Stimulated activated CD4-positive, alpha-beta T cell treated with anti-CD3 and anti-CD28 coated beads, Interleukin-4, amount 100 ng/mL, for 1 hour (primary cell): ENCODE results near the gene FNIP2.
"Not testable (repeated sequence)": the region's sequence is repeated elsewhere in the genome, so short reads cannot be mapped to it uniquely, and the experiment has no call there.

Source experiments
- DNase-seq: peaks from one replicate; pipeline ENCODE4 v3.0.0-alpha.2; 2020

FNIP2 gene

GRCh38 chr4:158929939-158930638 lies 161.3 kb downstream of the FNIP2 start:
- DNase-seq: no peak

- no peak for DNase-seq
Measured at GRCh38 chr4:158930639-158930972, 161.8 kb downstream of the FNIP2 start.

- no peak for DNase-seq
Measured at GRCh38 chr4:158933236-158933635, 164.4 kb downstream of the FNIP2 start.

GRCh38 chr4:158934996-158935669 lies 166.3 kb downstream of the FNIP2 start:
- no peak for DNase-seq

- no peak for DNase-seq
Measured at GRCh38 chr4:158936238-158936637, 167.4 kb downstream of the FNIP2 start.

GRCh38 chr4:158938220-158939044 lies 169.6 kb downstream of the FNIP2 start:
- DNase-seq: no peak

GRCh38 chr4:158940271-158940670 lies 171.4 kb downstream of the FNIP2 start:
- DNase-seq: no peak

GRCh38 chr4:158941321-158941720 lies 172.5 kb downstream of the FNIP2 start:
- DNase-seq: no peak

GRCh38 chr4:158941895-158942294 lies 173.1 kb downstream of the FNIP2 start:
- DNase-seq: no peak

GRCh38 chr4:158945529-158946108 lies 176.8 kb downstream of the FNIP2 start:
- no peak for DNase-seq

- no peak for DNase-seq
Measured at GRCh38 chr4:158946825-158947224, 178.0 kb downstream of the FNIP2 start.

- DNase-seq: no peak
Measured at GRCh38 chr4:158948071-158948470, 179.2 kb downstream of the FNIP2 start.

GRCh38 chr4:158949099-158949498 lies 180.3 kb downstream of the FNIP2 start:
- no peak for DNase-seq

- not testable (repeated sequence) for DNase-seq
Measured at GRCh38 chr4:158952221-158952774, 183.5 kb downstream of the FNIP2 start.

GRCh38 chr4:158956345-158956744 lies 187.5 kb downstream of the FNIP2 start:
- DNase-seq: not testable (repeated sequence)

GRCh38 chr4:158956918-158957317 lies 188.1 kb downstream of the FNIP2 start:
- DNase-seq: not testable (repeated sequence)
